Thyroid gland (tissue), 4 donors: ENCODE results near the gene ZC2HC1B.

Experiments
- CTCF ChIP-seq, 6 experiments: fragments of 200-600 bp in 3 of 6; fragments of 450-650 bp in 3 of 6; sonication (generic) in 3 of 6; IDR thresholded peaks; one replicate each; pipeline ENCODE4 v1.5.1; 2016 to 2019; ENCODE audit warnings: antibody characterized with exemption in 6 of 6, mild to moderate bottlenecking in 2 of 6, inconsistent platforms in 1 of 6, moderate library complexity in 1 of 6
- POLR2A ChIP-seq, 2 donors: fragments of 450-650 bp; IDR thresholded peaks; one replicate each; pipeline ENCODE4 v1.6.1; 2017; ENCODE audit warnings: antibody characterized with exemption in 2 of 2, mild to moderate bottlenecking in 2 of 2, moderate library complexity in 1 of 2

DNA sequence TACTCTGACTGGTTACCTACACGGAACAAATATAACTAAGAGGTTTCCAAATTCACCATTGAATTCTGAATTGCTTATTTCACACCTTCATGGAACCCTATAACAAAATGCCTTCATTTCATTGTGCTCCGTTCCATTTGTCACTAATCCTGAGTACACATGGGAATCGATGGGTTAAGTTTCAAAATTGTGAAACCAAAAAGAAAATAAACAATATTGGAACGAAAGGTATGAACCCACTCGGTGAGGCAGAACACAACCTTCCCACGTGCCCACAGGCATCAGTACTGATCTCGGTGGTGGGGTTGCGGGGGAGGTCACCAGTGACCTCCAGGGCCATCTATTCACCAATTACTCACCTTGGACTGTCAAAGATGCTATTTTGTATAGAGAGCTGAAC is 109.8 kb downstream of the ZC2HC1B start:
- TF ChIP-seq CTCF (IDR thresholded peaks at IDR 0.05) (no peak), POLR2A (IDR thresholded peaks at IDR 0.05) (no peak)
